HepG2 (cell line): Measurements from ENCODE around the gene PPP1R1B. TPM values are rescaled to one million over a fixed set of nuclear protein-coding genes. Genes with fewer than 3 reads are reported as not detected.

Experiments
- ATAC-seq: fragments of 200-7000 bp; cut with Tn5 transposase; 3 replicates; pipeline ENCODE4 v1.9.1; 2020; ENCODE audit warnings: mild to moderate bottlenecking, moderate library complexity
- BruUV-seq: library from RNA; stranded (reverse); fragments of 400-500 nt; replicated peaks from 2 replicates; lab custom pipeline; 2021; lab: Mats Ljungman, UMichigan
- CTCF ChIA-PET: fragments of 300-600 bp; formaldehyde crosslinking; extraction: SDS; loops from one replicate; lab custom pipeline; 2021; ENCODE audit warnings: low total read pairs, inconsistent platforms, low intra/inter-chr PET ratio; lab: Yijun Ruan, JAX
- POLR2A ChIA-PET: fragments of 350-600 bp; sonication (Branson Sonifier 250); formaldehyde crosslinking; loops from one replicate; lab custom pipeline; 2020; ENCODE audit warnings: antibody characterized with exemption, inconsistent platforms; lab: Yijun Ruan, JAX
- DNase-seq: peaks from one replicate; pipeline ENCODE4 v3.0.0-alpha.2; 2015; ENCODE audit warnings: low spot score
- FAIRE-seq: peaks from 3 replicates; lab custom pipeline; 2011; peaks lifted over from hg19 to GRCh38; lab: Jason Lieb, UNC
- H2AFZ ChIP-seq: one replicate; pipeline ENCODE4 v1.6.1; 2011; ENCODE audit warnings: low read length, inconsistent platforms
- H3K27ac ChIP-seq: fragments of 300-600 bp; 3 replicates; pipeline ENCODE4 v1.8.0; 2011; ENCODE audit warnings: mixed run types, mild to moderate bottlenecking, mixed read lengths, low read length, inconsistent platforms; ENCODE audit not compliant: insufficient read depth; ENCODE audit errors: extremely low read length
- H3K27me3 ChIP-seq, 2 experiments: fragments of 200-600 bp in 1 of 2; 2 replicates in 1 of 2; 3 replicates in 1 of 2; pipeline versions ENCODE4 v1.6.0 to v1.8.0; 2011; ENCODE audit warnings: low read length in 2 of 2, mild to moderate bottlenecking in 2 of 2, moderate library complexity in 2 of 2, inconsistent platforms in 1 of 2; ENCODE audit not compliant: insufficient read depth in 2 of 2, control insufficient read depth in 1 of 2
- H3K36me3 ChIP-seq, 2 experiments: fragments of 200-600 bp in 1 of 2; replicated peaks in 1 of 2; 2 replicates in 1 of 2; 3 replicates in 1 of 2; pipeline versions ENCODE4 v1.5.1 to v1.8.0; 2011; ENCODE audit warnings: low read length in 2 of 2, inconsistent platforms in 1 of 2; ENCODE audit not compliant: insufficient read depth in 2 of 2, control insufficient read depth in 1 of 2
- H3K4me1 ChIP-seq: 2 replicates; pipeline ENCODE4 v1.5.1; 2012; ENCODE audit warnings: low read length, inconsistent platforms; ENCODE audit not compliant: insufficient read depth
- H3K4me2 ChIP-seq: 2 replicates; pipeline ENCODE4 v1.6.0; 2011; ENCODE audit warnings: low read depth, low read length, inconsistent platforms
- H3K4me3 ChIP-seq, 3 experiments: fragments of 200-600 bp in 1 of 3; sonication (generic), shearing (Covaris generic) in 1 of 3; replicated peaks in 1 of 3; 2 replicates each; pipeline ENCODE4 v1.5.1; 2011 to 2016; ENCODE audit warnings: low read length in 3 of 3, inconsistent platforms in 2 of 3, low read depth in 2 of 3, mild to moderate bottlenecking in 2 of 3, control low read depth in 1 of 3, mixed read lengths in 1 of 3; ENCODE audit not compliant: insufficient read depth in 1 of 3
- H3K79me2 ChIP-seq: one replicate; pipeline ENCODE4 v1.6.1; 2011; ENCODE audit warnings: low read length, inconsistent platforms; ENCODE audit not compliant: insufficient read depth
- H3K9ac ChIP-seq: 2 replicates; pipeline ENCODE4 v1.6.0; 2011; ENCODE audit warnings: mild to moderate bottlenecking, low read depth, low read length, inconsistent platforms; ENCODE audit not compliant: insufficient read depth
- H3K9me3 ChIP-seq: 2 replicates; pipeline ENCODE4 v1.5.1; 2012; ENCODE audit warnings: mild to moderate bottlenecking, low read length
- H4K20me1 ChIP-seq: 2 replicates; pipeline ENCODE4 v1.6.0; 2011; ENCODE audit warnings: inconsistent platforms, mild to moderate bottlenecking, low read length, moderate library complexity; ENCODE audit not compliant: insufficient read depth
- EEA1 ChIP-seq: sonication (generic); formaldehyde crosslinking; IDR thresholded peaks from 2 replicates; pipeline ENCODE4 v1.5.1; 2020; ENCODE audit warnings: mild to moderate bottlenecking, missing genetic modification reagents, borderline replicate concordance
- ETV5 ChIP-seq: IDR thresholded peaks from 2 replicates; pipeline ENCODE4 v1.6.1; 2018; ENCODE audit warnings: missing biosample characterization, missing genetic modification reagents, inconsistent platforms, borderline replicate concordance
- JDP2 ChIP-seq: sonication (generic); formaldehyde crosslinking; IDR thresholded peaks from 2 replicates; pipeline ENCODE4 v1.8.1; 2022; ENCODE audit warnings: missing genetic modification reagents, borderline replicate concordance
- KDM6A ChIP-seq: IDR thresholded peaks from 2 replicates; pipeline ENCODE4 v1.6.1; 2016; ENCODE audit warnings: low read depth
- KLF13 ChIP-seq: sonication (generic); formaldehyde crosslinking; IDR thresholded peaks from 2 replicates; pipeline ENCODE4 v1.4.0; 2020; ENCODE audit warnings: mild to moderate bottlenecking, missing genetic modification reagents
- NAIF1 ChIP-seq: sonication (generic); formaldehyde crosslinking; IDR thresholded peaks from 2 replicates; pipeline ENCODE4 v1.5.0; 2020; ENCODE audit warnings: mild to moderate bottlenecking, missing genetic modification reagents, borderline replicate concordance
- PAWR ChIP-seq: sonication (generic); formaldehyde crosslinking; IDR thresholded peaks from 2 replicates; pipeline ENCODE4 v1.4.0; 2020; ENCODE audit warnings: missing genetic modification reagents, mild to moderate bottlenecking, borderline replicate concordance
- SP4 ChIP-seq: sonication (generic); formaldehyde crosslinking; IDR thresholded peaks from 2 replicates; pipeline ENCODE4 v1.8.1; 2023; ENCODE audit warnings: mild to moderate bottlenecking, missing genetic modification reagents
- YEATS2 ChIP-seq: sonication (generic); formaldehyde crosslinking; IDR thresholded peaks from 2 replicates; pipeline ENCODE4 v1.4.0; 2020; ENCODE audit warnings: missing genetic modification reagents, borderline replicate concordance
- ZBTB39 ChIP-seq: sonication (generic); formaldehyde crosslinking; IDR thresholded peaks from 2 replicates; pipeline ENCODE4 v1.5.0; 2020; ENCODE audit warnings: missing genetic modification reagents
- ZFY ChIP-seq: sonication (generic); formaldehyde crosslinking; IDR thresholded peaks from 2 replicates; pipeline ENCODE4 v1.4.0; 2020; ENCODE audit warnings: missing genetic modification reagents
- ZNF567 ChIP-seq: sonication (generic); formaldehyde crosslinking; IDR thresholded peaks from 2 replicates; pipeline ENCODE4 v1.8.1; 2023; ENCODE audit warnings: mild to moderate bottlenecking, missing genetic modification reagents, borderline replicate concordance
- ZSCAN12 ChIP-seq: sonication (generic); formaldehyde crosslinking; IDR thresholded peaks from 2 replicates; pipeline ENCODE4 v1.9.0; 2021; ENCODE audit warnings: mild to moderate bottlenecking, missing genetic modification reagents
- WGBS: methylation state at CpG from one replicate; pipeline ENCODE4 v1.1.6; 2017; ENCODE audit warnings: low lambda C conversion rate; 5-methylcytosine and 5-hydroxymethylcytosine counted together
- in situ Hi-C: cut with HindIII; loops from 2 replicates; pipeline ENCODE4 v1.10.0; 2017; ENCODE audit warnings: low pct_unique_long_range_greater_than_20kb; ENCODE audit not compliant: extremely low pct_ligation_motif_present
- intact Hi-C: fragments of 100-400 bp; cut with micrococcal nuclease; formaldehyde crosslinking; loops from one replicate; pipeline ENCODE4 v1.10.0; 2022; ENCODE audit not compliant: unreplicated experiment
- polyA plus RNA-seq, 8 experiments: library from polyadenylated mRNA; depleted of rRNA in 3 of 8; stranded (reverse) in 7 of 8; unstranded in 1 of 8; fragments of >200 nt; fragmentation: Illumina TruSeq in 4 of 8; extraction: Trizol in 4 of 8; gene quantifications; 2 replicates each; pipeline versions ENCODE4 v1.2.1 to v1.2.3, GENCODE V29; 2011 to 2016; ENCODE audit warnings: low read depth in 4 of 8, missing spikeins in 1 of 8, mixed read lengths in 1 of 8; ENCODE audit not compliant: insufficient read depth in 1 of 8
- total RNA-seq, 5 experiments: library from RNA; depleted of rRNA; stranded (reverse); fragments of >200 nt; fragmentation: Illumina TruSeq; extraction: Trizol; gene quantifications; 2 replicates each; pipeline ENCODE4 v1.2.3, GENCODE V29; 2016; ENCODE audit warnings: low read depth in 1 of 5
- TF ChIP-seq, protein P1 (sequence below): sonication (generic); formaldehyde crosslinking; IDR thresholded peaks from 2 replicates; pipeline ENCODE4 v1.4.0; 2020; ENCODE audit warnings: missing genetic modification reagents, borderline replicate concordance
- TF ChIP-seq, protein P2 (sequence below): sonication (generic); formaldehyde crosslinking; IDR thresholded peaks from 2 replicates; pipeline ENCODE4 v1.4.0; 2020; ENCODE audit warnings: missing genetic modification reagents

Gene PPP1R1B
- total and polyA plus RNA-seq, 2 of the 13 experiments (the other 11 are each of a cell fraction or from before 2014, with no cell fraction given), result 0.08 TPM; not detected in 1

DNA sequence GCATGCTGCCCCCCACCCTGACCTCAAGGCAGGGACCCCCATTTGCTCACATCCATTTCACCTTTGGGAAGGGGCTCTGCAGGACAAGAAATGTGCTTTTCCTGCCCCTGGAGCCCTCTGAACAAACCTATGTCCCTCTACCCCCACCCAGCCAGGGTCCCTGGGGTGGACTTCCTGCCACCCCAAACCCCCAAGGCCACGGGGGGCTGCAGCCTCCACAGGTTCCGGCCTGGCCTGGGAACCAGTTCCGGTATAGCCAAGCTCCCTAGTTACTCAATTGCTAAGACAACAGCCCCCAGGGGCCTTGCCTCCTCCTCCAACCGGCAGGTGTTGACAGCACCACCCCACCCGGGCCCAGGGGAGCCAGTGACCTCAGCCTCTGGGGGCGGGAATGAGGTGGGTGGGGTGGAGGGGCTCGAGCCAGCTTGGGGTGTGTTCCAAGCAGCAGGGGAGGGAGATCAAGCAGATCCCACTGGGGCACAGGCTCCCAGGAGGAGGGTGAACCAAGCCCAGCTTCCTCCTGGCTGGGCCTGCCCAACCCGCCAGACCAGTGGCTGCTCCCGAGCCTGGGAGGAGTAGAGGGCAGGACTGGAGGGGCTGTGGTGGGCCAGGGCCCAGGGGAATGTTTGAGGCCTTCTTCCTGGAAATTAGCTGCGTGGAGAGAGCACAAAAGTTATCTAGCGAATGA lies 48.1 kb downstream of the PPP1R1B start (continued):
- TF ChIP-seq NAIF1 (CRISPR knock-in tag) (no peak), KDM6A (CRISPR knock-in tag) (peak; percentile 48), ZSCAN12 (CRISPR knock-in tag) (no peak), ETV5 (peak; percentile 98), JDP2 (no peak), ZNF567 (CRISPR knock-in tag) (no peak), KLF13 (CRISPR knock-in tag) (no peak)
- TF ChIP-seq, protein P1, sequence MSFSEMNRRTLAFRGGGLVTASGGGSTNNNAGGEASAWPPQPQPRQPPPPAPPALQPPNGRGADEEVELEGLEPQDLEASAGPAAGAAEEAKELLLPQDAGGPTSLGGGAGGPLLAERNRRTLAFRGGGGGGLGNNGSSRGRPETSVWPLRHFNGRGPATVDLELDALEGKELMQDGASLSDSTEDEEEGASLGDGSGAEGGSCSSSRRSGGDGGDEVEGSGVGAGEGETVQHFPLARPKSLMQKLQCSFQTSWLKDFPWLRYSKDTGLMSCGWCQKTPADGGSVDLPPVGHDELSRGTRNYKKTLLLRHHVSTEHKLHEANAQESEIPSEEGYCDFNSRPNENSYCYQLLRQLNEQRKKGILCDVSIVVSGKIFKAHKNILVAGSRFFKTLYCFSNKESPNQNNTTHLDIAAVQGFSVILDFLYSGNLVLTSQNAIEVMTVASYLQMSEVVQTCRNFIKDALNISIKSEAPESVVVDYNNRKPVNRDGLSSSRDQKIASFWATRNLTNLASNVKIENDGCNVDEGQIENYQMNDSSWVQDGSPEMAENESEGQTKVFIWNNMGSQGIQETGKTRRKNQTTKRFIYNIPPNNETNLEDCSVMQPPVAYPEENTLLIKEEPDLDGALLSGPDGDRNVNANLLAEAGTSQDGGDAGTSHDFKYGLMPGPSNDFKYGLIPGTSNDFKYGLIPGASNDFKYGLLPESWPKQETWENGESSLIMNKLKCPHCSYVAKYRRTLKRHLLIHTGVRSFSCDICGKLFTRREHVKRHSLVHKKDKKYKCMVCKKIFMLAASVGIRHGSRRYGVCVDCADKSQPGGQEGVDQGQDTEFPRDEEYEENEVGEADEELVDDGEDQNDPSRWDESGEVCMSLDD (CRISPR knock-in tag), result peak; percentile 98

DNA sequence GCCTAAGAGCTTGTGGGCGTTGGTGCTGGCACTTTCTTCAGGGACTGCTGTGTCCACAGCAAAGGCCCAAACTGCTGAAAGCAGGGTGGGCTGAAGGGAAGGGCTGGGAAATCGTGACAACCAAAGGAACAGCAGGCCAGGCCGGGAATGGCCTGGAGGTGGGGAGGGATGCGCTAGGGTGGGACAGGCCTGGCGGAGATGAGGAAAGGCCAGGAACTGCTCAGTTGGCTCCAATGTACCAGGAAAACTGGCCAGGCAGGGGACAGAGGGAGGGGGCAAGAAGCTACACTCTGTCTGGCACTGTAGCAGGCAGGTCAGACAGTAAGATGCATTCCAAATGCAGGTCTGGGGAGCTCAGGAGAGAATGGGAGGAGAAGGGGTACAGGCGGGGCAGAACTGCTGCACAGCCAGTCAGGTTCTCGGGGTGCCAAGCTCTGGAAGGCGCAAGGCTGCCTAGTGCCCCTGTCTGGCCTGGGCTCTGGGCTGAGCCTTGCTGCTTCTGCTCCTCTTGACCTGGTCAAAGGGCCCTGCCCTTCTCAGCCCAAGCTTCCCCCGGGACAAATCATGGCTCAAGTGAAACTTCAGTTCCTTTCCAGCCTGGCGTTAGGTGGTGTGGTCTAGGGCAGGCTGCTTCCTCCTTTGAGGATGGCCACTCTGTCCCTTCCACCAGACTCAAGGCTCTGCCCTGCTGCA lies 48.8 kb downstream of the PPP1R1B start:
- ChIA-PET POLR2A (interaction anchor here (0.6 to 9.4 kb wide), 15 partner anchors 9 to 77 kb away, joined by 3 to 96 read pairs (median 5); partner anchors contain the start of genes ERBB2, GRB7, MIEN1 and PGAP3), CTCF (interaction anchor here (1.2 to 8.5 kb wide), 2 partner anchors 54 kb away, joined by 4 to 136 read pairs; no protein-coding TSS in a partner anchor)
- DNase-seq, result no peak
- Histone ChIP-seq H3K79me2 (no peaks in the 10 kb centered on the region), H2AFZ (no peak overlapping the region), H3K4me2 (peak overlapping the region; percentile 55), H3K27me3 (peaks cover 3 to 10% of the 10 kb centered on the region in 2 experiments; a peak in 3 of 5 replicates), H3K9ac (peak overlapping the region; percentile 55), H3K4me1 (peaks cover 88% of the 10 kb centered on the region), H3K27ac (peak overlapping the region; percentile 62), H3K4me3 (peak overlapping the region in 1 of 3 experiments; percentile 49; a peak in 2 of 6 replicates), H4K20me1 (no peaks in the 10 kb centered on the region), H3K36me3 (no peaks in the 10 kb centered on the region), H3K9me3 (no peaks in the 10 kb centered on the region)
- in situ Hi-C loops, result no loop called here
- no peak for FAIRE-seq
- intact Hi-C loops, result no loop called here
- WGBS, result 83% methylated on average over 10 of the region's 10 CpGs
- no peak for ATAC-seq
- no TSS peak for BruUV-seq
- TF ChIP-seq SP4 (CRISPR knock-in tag) (0 out of 2 replicates have a peak, but pooled peaks have one; percentile 41), ZFY (CRISPR knock-in tag) (no peak), EEA1 (peak; percentile 46; the same call in 1 of the 2 replicates), ZBTB39 (CRISPR knock-in tag) (peak; percentile 65; the same call in 1 of the 2 replicates), PAWR (CRISPR knock-in tag) (no peak), YEATS2 (CRISPR knock-in tag) (0 out of 2 replicates have a peak, but pooled peaks have one; percentile 8)
- TF ChIP-seq, protein P2, sequence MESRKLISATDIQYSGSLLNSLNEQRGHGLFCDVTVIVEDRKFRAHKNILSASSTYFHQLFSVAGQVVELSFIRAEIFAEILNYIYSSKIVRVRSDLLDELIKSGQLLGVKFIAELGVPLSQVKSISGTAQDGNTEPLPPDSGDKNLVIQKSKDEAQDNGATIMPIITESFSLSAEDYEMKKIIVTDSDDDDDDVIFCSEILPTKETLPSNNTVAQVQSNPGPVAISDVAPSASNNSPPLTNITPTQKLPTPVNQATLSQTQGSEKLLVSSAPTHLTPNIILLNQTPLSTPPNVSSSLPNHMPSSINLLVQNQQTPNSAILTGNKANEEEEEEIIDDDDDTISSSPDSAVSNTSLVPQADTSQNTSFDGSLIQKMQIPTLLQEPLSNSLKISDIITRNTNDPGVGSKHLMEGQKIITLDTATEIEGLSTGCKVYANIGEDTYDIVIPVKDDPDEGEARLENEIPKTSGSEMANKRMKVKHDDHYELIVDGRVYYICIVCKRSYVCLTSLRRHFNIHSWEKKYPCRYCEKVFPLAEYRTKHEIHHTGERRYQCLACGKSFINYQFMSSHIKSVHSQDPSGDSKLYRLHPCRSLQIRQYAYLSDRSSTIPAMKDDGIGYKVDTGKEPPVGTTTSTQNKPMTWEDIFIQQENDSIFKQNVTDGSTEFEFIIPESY (CRISPR knock-in tag), result peak; percentile 95
